A549 (cell line): Measurements from ENCODE around the gene RFPL2. TPM values are rescaled to one million over a fixed set of nuclear protein-coding genes. Genes with fewer than 3 reads are reported as not detected.

Experiments
- ATAC-seq, 2 experiments: fragments of 200-7000 bp in 1 of 2; fragments of >200 bp in 1 of 2; cut with Nextera tagmentation in 1 of 2; cut with Tn5 transposase in 1 of 2; 3 replicates each; pipeline versions ENCODE4 v1.8.0 to v1.9.1; 2018 to 2020; ENCODE audit warnings: mild to moderate bottlenecking in 1 of 2, moderate library complexity in 1 of 2
- CTCF ChIA-PET: fragments of 300-600 bp; sonication (Branson Sonifier 250); formaldehyde crosslinking; extraction: SDS; loops from one replicate; lab custom pipeline; 2021; ENCODE audit warnings: antibody characterized with exemption, inconsistent platforms; lab: Yijun Ruan, JAX
- POLR2A ChIA-PET: fragments of 350-600 bp; formaldehyde crosslinking; extraction: SDS; loops from one replicate; lab custom pipeline; 2021; ENCODE audit warnings: antibody characterized with exemption, inconsistent platforms; lab: Yijun Ruan, JAX
- DNase-seq, 2 experiments: peaks; one replicate each; pipeline versions ENCODE4 v3.0.0 to v3.0.0-alpha.2; 2011 to 2016; ENCODE audit warnings: low read depth in 1 of 2, low spot score in 1 of 2
- FAIRE-seq: peaks from 2 replicates; lab custom pipeline; 2011; peaks lifted over from hg19 to GRCh38; lab: Jason Lieb, UNC
- H3K27ac ChIP-seq, 2 experiments: fragments of >200 bp; sonication (Bioruptor Twin); formaldehyde crosslinking; 3 replicates each; pipeline ENCODE4 v1.5.1; 2016 to 2017
- H3K4me1 ChIP-seq: fragments of >200 bp; sonication (Bioruptor Twin); formaldehyde crosslinking; 3 replicates; pipeline ENCODE4 v1.6.1; 2016
- H3K4me2 ChIP-seq: fragments of >200 bp; sonication (Bioruptor Twin); formaldehyde crosslinking; 3 replicates; pipeline ENCODE4 v1.6.1; 2016
- H3K4me3 ChIP-seq: fragments of >200 bp; sonication (Bioruptor Twin); formaldehyde crosslinking; 3 replicates; pipeline ENCODE4 v1.5.1; 2016
- H3K9me3 ChIP-seq: fragments of >200 bp; sonication (Bioruptor Twin); formaldehyde crosslinking; 3 replicates; pipeline ENCODE4 v1.6.1; 2016
- BHLHE40 ChIP-seq: IDR thresholded peaks from 2 replicates; pipeline ENCODE4 v1.6.1; 2012; ENCODE audit warnings: low read depth, low read length, inconsistent platforms
- CBX2 ChIP-seq: fragments of 200-600 bp; sonication (generic); IDR thresholded peaks from 2 replicates; pipeline ENCODE4 v1.6.1; 2016; ENCODE audit warnings: low read depth, mild to moderate bottlenecking, borderline replicate concordance
- ELK1 ChIP-seq: fragments of 150-350 bp; IDR thresholded peaks from 2 replicates; pipeline ENCODE4 v1.6.1; 2014; ENCODE audit warnings: low read depth, mild to moderate bottlenecking, low read length
- ESRRA ChIP-seq: fragments of 150-350 bp; IDR thresholded peaks from 2 replicates; pipeline ENCODE4 v1.6.1; 2014; ENCODE audit warnings: mild to moderate bottlenecking, low read length, borderline replicate concordance
- HOXB5 ChIP-seq: fragments of 250-450 bp; sonication (Bioruptor Pico); IDR thresholded peaks from 2 replicates; pipeline ENCODE4 v1.5.0; 2020; ENCODE audit warnings: mild to moderate bottlenecking, moderate library complexity
- JUNB ChIP-seq: fragments of >200 bp; sonication (Bioruptor Twin); formaldehyde crosslinking; IDR thresholded peaks from 2 replicates; pipeline ENCODE4 v1.6.1; 2016
- MAX ChIP-seq: IDR thresholded peaks from 2 replicates; pipeline ENCODE4 v1.6.1; 2012
- RAD21 ChIP-seq, 2 experiments: fragments of >200 bp in 1 of 2; sonication (Bioruptor Twin) in 1 of 2; formaldehyde crosslinking in 1 of 2; IDR thresholded peaks in 1 of 2; conservative IDR thresholded peaks in 1 of 2; 2 replicates in 1 of 2; 3 replicates in 1 of 2; pipeline ENCODE4 v1.6.1; 2012 to 2018; ENCODE audit warnings: inconsistent platforms in 1 of 2
- REST ChIP-seq: fragments of 200-600 bp; sonication (generic); IDR thresholded peaks from 2 replicates; pipeline ENCODE4 v1.6.1; 2016; ENCODE audit warnings: antibody characterized with exemption, mild to moderate bottlenecking, moderate library complexity
- SMC3 ChIP-seq: fragments of >200 bp; sonication (Bioruptor Twin); formaldehyde crosslinking; IDR thresholded peaks from 3 replicates; pipeline ENCODE4 v1.6.1; 2018; ENCODE audit warnings: inconsistent platforms
- SREBF2 ChIP-seq: fragments of 450-650 bp; IDR thresholded peaks from 2 replicates; pipeline ENCODE4 v1.6.1; 2014; ENCODE audit warnings: mild to moderate bottlenecking, moderate library complexity
- TP53 ChIP-seq: fragments of 250-450 bp; sonication (Bioruptor Pico); IDR thresholded peaks from 2 replicates; pipeline ENCODE4 v1.5.0; 2021; ENCODE audit warnings: mild to moderate bottlenecking, moderate library complexity
- ZC3H11A ChIP-seq: fragments of 450-650 bp; IDR thresholded peaks from 2 replicates; pipeline ENCODE4 v1.6.1; 2014; ENCODE audit warnings: antibody characterized with exemption, mild to moderate bottlenecking
- WGBS: methylation state at CpG from one replicate; pipeline ENCODE4 v1.1.6; 2017; ENCODE audit errors: missing lambda C conversion rate; 5-methylcytosine and 5-hydroxymethylcytosine counted together
- polyA plus RNA-seq, 4 experiments: library from polyadenylated mRNA; depleted of rRNA in 3 of 4; stranded (reverse); fragments of >200 nt; fragmentation: RNase III in 1 of 4; extraction: RNeasy Plus Mini Kit Qiagen cat#74134 plus additional on column Dnase treatment in 1 of 4; gene quantifications; 2 replicates in 3 of 4; 3 replicates in 1 of 4; pipeline ENCODE4 v1.2.3, GENCODE V29; 2011 to 2017

The RFPL2 gene
- polyA plus RNA-seq, 2 of the 4 experiments (the other 2 are of a cell fraction): 0.19 to 0.25 TPM

GRCh38 chr22:32246166-32246565 lies 41.3 kb upstream of the RFPL2 start:
- POLR2A ChIA-PET: no interaction called here
- H3K4me1 ChIP-seq: peaks cover 11% of the 10 kb centered on the region

GRCh38 chr22:32245042-32245441 lies 40.2 kb upstream of the RFPL2 start:
- H3K4me1 ChIP-seq: peaks cover 11% of the 10 kb centered on the region
- ATAC-seq (peak; percentile 19 to 42; a peak in 2 of 6 replicates), FAIRE-seq (no peak), DNase-seq (peak; percentile 18 to 28)
- 3% methylated on average over 3 of the region's 3 CpGs for WGBS
- no peak overlapping the region for H3K4me3 ChIP-seq
- no peak for TF ChIP-seq RAD21 (conservative IDR thresholded peaks at IDR 0.05 in 1 of 2, IDR thresholded peaks at IDR 0.05 in 1 of 2)
- TF ChIP-seq SMC3: no peak
- H3K27ac ChIP-seq: no peak overlapping the region
- no peaks in the 10 kb centered on the region for H3K9me3 ChIP-seq
- CTCF ChIA-PET: interaction anchor here (0.9 kb wide), 1 partner anchor 21 kb away, joined by 3 read pairs; no protein-coding TSS in a partner anchor
- H3K4me2 ChIP-seq: peak overlapping the region; percentile 47
- POLR2A ChIA-PET: no interaction called here

More at GRCh38 chr22:32246166-32246565, 41.3 kb upstream of the RFPL2 start:
- H3K9me3 ChIP-seq: no peaks in the 10 kb centered on the region
- ATAC-seq (no peak), DNase-seq (no peak), FAIRE-seq (no peak)
- H3K4me2 ChIP-seq: no peak overlapping the region
- CTCF ChIA-PET: interaction anchor here (0.5 to 1.1 kb wide), 2 partner anchors 20 to 1546 kb away, joined by 3 to 5 read pairs; no protein-coding TSS in a partner anchor
- WGBS: 83% methylated on average over 5 of the region's 5 CpGs
- TF ChIP-seq ELK1: no peak
- no peak for TF ChIP-seq JUNB
- no peak for TF ChIP-seq SREBF2
- no peak overlapping the region for H3K27ac ChIP-seq
- H3K4me3 ChIP-seq: no peak overlapping the region

GRCh38 chr22:32244547-32244946 lies 39.7 kb upstream of the RFPL2 start:
- no peak for DNase-seq
- Histone ChIP-seq H3K4me3 (no peak overlapping the region), H3K27ac (no peak overlapping the region), H3K4me2 (peak overlapping the region; percentile 47), H3K9me3 (no peaks in the 10 kb centered on the region), H3K4me1 (peaks cover 11% of the 10 kb centered on the region)
- FAIRE-seq: no peak
- POLR2A ChIA-PET: no interaction called here
- ATAC-seq: no peak
- whole genome bisulfite sequencing: 90% methylated on average over 1 of the region's 1 CpG
- CTCF ChIA-PET: interaction anchor here (0.9 kb wide), 1 partner anchor 22 kb away, joined by 3 read pairs; no protein-coding TSS in a partner anchor
- TF ChIP-seq HOXB5 (CRISPR knock-in tag): no peak
- TF ChIP-seq REST: no peak
- no peak for TF ChIP-seq ESRRA
- no peak for TF ChIP-seq MAX
- no peak for TF ChIP-seq CBX2
- no peak for TF ChIP-seq TP53 (CRISPR knock-in tag)
- TF ChIP-seq ZC3H11A: no peak

GRCh38 chr22:32240461-32240860 lies 35.6 kb upstream of the RFPL2 start:
- FAIRE-seq: no peak

More at GRCh38 chr22:32240461-32240860, 35.6 kb upstream of the RFPL2 start:
- no peak overlapping the region for H3K4me2 ChIP-seq
- POLR2A ChIA-PET: no interaction called here
- peaks cover 10% of the 10 kb centered on the region for H3K4me1 ChIP-seq
- H3K27ac ChIP-seq: no peak overlapping the region
- DNase-seq (no peak), ATAC-seq (no peak)
- H3K4me3 ChIP-seq: no peak overlapping the region
- 60% methylated on average over 2 of the region's 2 CpGs for WGBS
- TF ChIP-seq BHLHE40: no peak
- TF ChIP-seq TP53 (CRISPR knock-in tag): no peak
- TF ChIP-seq, all 56 proteins: peak for 0
- CTCF ChIA-PET: no interaction called here
- H3K9me3 ChIP-seq: no peaks in the 10 kb centered on the region
